Measurements from ENCODE around the gene OTOG.

DNA sequence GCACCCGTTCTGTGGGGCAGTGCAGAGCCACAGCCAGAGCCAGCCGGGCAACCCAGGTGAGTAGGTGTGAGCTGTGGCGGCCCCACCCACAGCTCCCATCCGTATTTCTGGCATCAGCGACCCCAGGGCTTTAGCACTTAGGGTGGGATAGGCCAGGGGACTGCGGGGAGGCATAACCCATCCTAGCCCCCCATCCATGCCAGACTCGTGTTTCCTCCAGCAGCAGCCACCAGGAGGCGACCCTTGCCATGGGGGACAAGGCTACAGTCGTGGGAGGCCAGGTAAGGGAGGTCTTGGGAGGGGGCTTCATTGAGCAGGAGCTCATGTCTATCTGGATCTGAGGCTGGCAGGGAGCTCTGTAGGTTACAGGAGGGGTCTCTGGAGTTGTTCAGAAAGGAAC, 873 bp downstream of the OTOG start:
- TF ChIP-seq TAF1 (IDR thresholded peaks at IDR 0.05; ENCODE audit: borderline replicate concordance, insufficient read depth, low read length) (no peak), POLR2AphosphoS5 (IDR thresholded peaks at IDR 0.05; ENCODE audit: low read depth, low read length) (no peak)
- TF ChIP-seq, protein P1, sequence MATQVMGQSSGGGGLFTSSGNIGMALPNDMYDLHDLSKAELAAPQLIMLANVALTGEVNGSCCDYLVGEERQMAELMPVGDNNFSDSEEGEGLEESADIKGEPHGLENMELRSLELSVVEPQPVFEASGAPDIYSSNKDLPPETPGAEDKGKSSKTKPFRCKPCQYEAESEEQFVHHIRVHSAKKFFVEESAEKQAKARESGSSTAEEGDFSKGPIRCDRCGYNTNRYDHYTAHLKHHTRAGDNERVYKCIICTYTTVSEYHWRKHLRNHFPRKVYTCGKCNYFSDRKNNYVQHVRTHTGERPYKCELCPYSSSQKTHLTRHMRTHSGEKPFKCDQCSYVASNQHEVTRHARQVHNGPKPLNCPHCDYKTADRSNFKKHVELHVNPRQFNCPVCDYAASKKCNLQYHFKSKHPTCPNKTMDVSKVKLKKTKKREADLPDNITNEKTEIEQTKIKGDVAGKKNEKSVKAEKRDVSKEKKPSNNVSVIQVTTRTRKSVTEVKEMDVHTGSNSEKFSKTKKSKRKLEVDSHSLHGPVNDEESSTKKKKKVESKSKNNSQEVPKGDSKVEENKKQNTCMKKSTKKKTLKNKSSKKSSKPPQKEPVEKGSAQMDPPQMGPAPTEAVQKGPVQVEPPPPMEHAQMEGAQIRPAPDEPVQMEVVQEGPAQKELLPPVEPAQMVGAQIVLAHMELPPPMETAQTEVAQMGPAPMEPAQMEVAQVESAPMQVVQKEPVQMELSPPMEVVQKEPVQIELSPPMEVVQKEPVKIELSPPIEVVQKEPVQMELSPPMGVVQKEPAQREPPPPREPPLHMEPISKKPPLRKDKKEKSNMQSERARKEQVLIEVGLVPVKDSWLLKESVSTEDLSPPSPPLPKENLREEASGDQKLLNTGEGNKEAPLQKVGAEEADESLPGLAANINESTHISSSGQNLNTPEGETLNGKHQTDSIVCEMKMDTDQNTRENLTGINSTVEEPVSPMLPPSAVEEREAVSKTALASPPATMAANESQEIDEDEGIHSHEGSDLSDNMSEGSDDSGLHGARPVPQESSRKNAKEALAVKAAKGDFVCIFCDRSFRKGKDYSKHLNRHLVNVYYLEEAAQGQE (IDR thresholded peaks at IDR 0.05; ENCODE audit: insufficient read depth in 1 of 2, low read depth in 2 of 2, low read length in 2 of 2): no peak

Data from PFSK-1 (cell line).